Esophagus squamous epithelium (tissue), 4 donors: ENCODE results near the gene CACNA1D.
"Not testable (repeated sequence)": the region's sequence is repeated elsewhere in the genome, so short reads cannot be mapped to it uniquely, and the experiment has no call there.

ENCODE experiments used
- CTCF ChIP-seq, 6 experiments: fragments of 450-650 bp in 4 of 6; fragments of 200-600 bp in 2 of 6; sonication (generic) in 2 of 6; IDR thresholded peaks; one replicate each; pipeline ENCODE4 v1.5.1; 2016 to 2019; ENCODE audit warnings: antibody characterized with exemption in 6 of 6, mild to moderate bottlenecking in 4 of 6, moderate library complexity in 4 of 6
- POLR2A ChIP-seq, 4 donors: fragments of 450-650 bp; IDR thresholded peaks; one replicate each; pipeline ENCODE4 v1.6.1; 2017; ENCODE audit warnings: antibody characterized with exemption in 4 of 4, mild to moderate bottlenecking in 4 of 4, moderate library complexity in 3 of 4

GRCh38 chr3:53572184-53572583, 77.8 kb downstream of the CACNA1D start:
- not testable (repeated sequence) for TF ChIP-seq CTCF, POLR2A (IDR thresholded peaks at IDR 0.05)
